GM12878 (cell line): ENCODE data around the gene ARL5C. TPM values are rescaled to one million over a fixed set of nuclear protein-coding genes. Genes with fewer than 3 reads are reported as not detected.

ENCODE experiments used
- ATAC-seq: fragments of 200-7000 bp; cut with Tn5 transposase; 3 replicates; pipeline ENCODE4 v1.9.1; 2020; ENCODE audit warnings: mild to moderate bottlenecking, moderate library complexity
- BruUV-seq: library from RNA; stranded (reverse); fragments of 400-500 nt; replicated peaks from 2 replicates; lab custom pipeline; 2021; lab: Mats Ljungman, UMichigan
- CTCF ChIA-PET: fragments of 300-600 bp; sonication (Branson Sonifier 250); formaldehyde crosslinking; extraction: SDS; loops from one replicate; lab custom pipeline; 2021; ENCODE audit warnings: inconsistent platforms; lab: Yijun Ruan, JAX
- POLR2A ChIA-PET: fragments of 350-600 bp; formaldehyde crosslinking; extraction: SDS; loops from one replicate; lab custom pipeline; 2021; ENCODE audit warnings: inconsistent platforms; lab: Charles Lee
- RAD21 ChIA-PET: fragments of 300-600 bp; sonication (Branson Sonifier 250); formaldehyde crosslinking; loops from one replicate; lab custom pipeline; 2023; ENCODE audit warnings: antibody characterized with exemption; ENCODE audit not compliant: unreplicated experiment; lab: Charles Lee
- SMC1A ChIA-PET: fragments of 300-600 bp; sonication (Branson Sonifier 250); formaldehyde crosslinking; loops from one replicate; lab custom pipeline; 2023; ENCODE audit not compliant: unreplicated experiment, uncharacterized antibody; lab: Charles Lee
- DNase-seq: peaks from one replicate; pipeline ENCODE4 v3.0.0-alpha.2; 2011; ENCODE audit warnings: low read depth, low spot score
- FAIRE-seq: peaks from 3 replicates; lab custom pipeline; 2011; peaks lifted over from hg19 to GRCh38; lab: Jason Lieb, UNC
- H2AFZ ChIP-seq: 2 replicates; pipeline ENCODE4 v1.6.0; 2011; ENCODE audit warnings: low read depth, low read length, control low read depth; ENCODE audit not compliant: control insufficient read depth
- H3K27ac ChIP-seq: 2 replicates; pipeline ENCODE4 v1.5.1; 2011; ENCODE audit warnings: control low read depth; ENCODE audit not compliant: control insufficient read depth, insufficient read depth
- H3K27me3 ChIP-seq, 2 experiments: replicated peaks in 1 of 2; 2 replicates each; pipeline versions ENCODE4 v1.6.0 to v1.6.1; 2011; ENCODE audit warnings: low read length in 1 of 2; ENCODE audit not compliant: control insufficient read depth in 2 of 2, insufficient read depth in 2 of 2
- H3K36me3 ChIP-seq, 2 experiments: 2 replicates each; pipeline ENCODE4 v1.5.1; 2011; ENCODE audit warnings: low read length in 1 of 2; ENCODE audit not compliant: control insufficient read depth in 2 of 2, insufficient read depth in 2 of 2
- H3K4me1 ChIP-seq: 2 replicates; pipeline ENCODE4 v1.6.1; 2011; ENCODE audit warnings: mild to moderate bottlenecking, low read length, moderate library complexity, mixed read lengths; ENCODE audit not compliant: control insufficient read depth, insufficient read depth
- H3K4me2 ChIP-seq: 2 replicates; pipeline ENCODE4 v1.6.0; 2011; ENCODE audit warnings: control low read depth; ENCODE audit not compliant: control insufficient read depth, insufficient read depth
- H3K4me3 ChIP-seq: fragments of 200-600 bp; sonication (generic); 2 replicates; pipeline ENCODE4 v1.5.1; 2016
- H3K79me2 ChIP-seq: 2 replicates; pipeline ENCODE4 v1.6.0; 2011; ENCODE audit warnings: low read length; ENCODE audit not compliant: control insufficient read depth, insufficient read depth
- H3K9ac ChIP-seq: 2 replicates; pipeline ENCODE4 v1.8.0; 2011; ENCODE audit warnings: low read length, control low read depth, mixed read lengths; ENCODE audit not compliant: control insufficient read depth, insufficient read depth
- H3K9me3 ChIP-seq: replicated peaks from 3 replicates; pipeline ENCODE4 v1.5.1; 2011; ENCODE audit warnings: mild to moderate bottlenecking, low read length; ENCODE audit not compliant: control insufficient read depth, insufficient read depth
- H4K20me1 ChIP-seq: 2 replicates; pipeline ENCODE4 v1.6.0; 2011; ENCODE audit not compliant: control insufficient read depth, insufficient read depth
- KLF5 ChIP-seq: fragments of 450-650 bp; IDR thresholded peaks from 2 replicates; pipeline ENCODE4 v1.6.1; 2014; ENCODE audit warnings: mild to moderate bottlenecking; ENCODE audit not compliant: partially characterized antibody
- MTA3 ChIP-seq: IDR thresholded peaks from 2 replicates; pipeline ENCODE4 v1.6.1; 2012; ENCODE audit warnings: low read length, inconsistent platforms, borderline replicate concordance
- PAX5 ChIP-seq: IDR thresholded peaks from 2 replicates; pipeline ENCODE4 v1.6.1; 2011; ENCODE audit warnings: low read depth, low read length, borderline replicate concordance
- SPI1 ChIP-seq: IDR thresholded peaks from 2 replicates; pipeline ENCODE4 v1.6.1; 2011; ENCODE audit warnings: low read depth, mild to moderate bottlenecking, low read length, moderate library complexity, borderline replicate concordance; ENCODE audit not compliant: insufficient read depth
- SRF ChIP-seq, 2 experiments: IDR thresholded peaks; 2 replicates each; pipeline ENCODE4 v1.6.1; 2011; ENCODE audit warnings: low read depth in 2 of 2, low read length in 2 of 2, mild to moderate bottlenecking in 1 of 2, moderate library complexity in 1 of 2
- TCF7 ChIP-seq: IDR thresholded peaks from 2 replicates; pipeline ENCODE4 v1.6.1; 2014; ENCODE audit warnings: antibody characterized with exemption, borderline replicate concordance
- WGBS: methylation state at CpG from one replicate; pipeline ENCODE4 v1.1.6; 2016; ENCODE audit warnings: low lambda C conversion rate; ENCODE audit not compliant: insufficient replicate concordance, insufficient coverage; ENCODE audit errors: missing lambda C conversion rate; 5-methylcytosine and 5-hydroxymethylcytosine counted together
- in situ Hi-C: fragments of 300-500 bp; cut with MboI; formaldehyde crosslinking; loops from 9 replicates; pipeline ENCODE4 v1.14.3; 2018; ENCODE audit warnings: mixed read lengths
- intact Hi-C: fragments of 100-400 bp; cut with micrococcal nuclease; formaldehyde crosslinking; loops from one replicate; pipeline ENCODE4 v1.14.2; 2022; ENCODE audit not compliant: unreplicated experiment
- polyA plus RNA-seq, 11 experiments: library from polyadenylated mRNA; depleted of rRNA in 4 of 11; unstranded in 6 of 11; stranded (reverse) in 5 of 11; fragments of >200 nt; fragmentation: Nextera tagmentation in 4 of 11; fragmentation: Illumina TruSeq in 1 of 11; extraction: Ambion mirVana in 4 of 11; extraction: Trizol in 1 of 11; gene quantifications; 1 replicate in 1 of 11; 2 replicates in 10 of 11; pipeline versions ENCODE4 v1.2.1 to v1.2.3, GENCODE V29; 2011 to 2016; ENCODE audit warnings: inconsistent platforms in 2 of 11, missing spikeins in 2 of 11, low read depth in 1 of 11
- total RNA-seq, 4 experiments: library from RNA; depleted of rRNA in 3 of 4; stranded (reverse); fragments of >200 nt in 3 of 4; fragmentation: Illumina TruSeq in 1 of 4; extraction: Trizol in 1 of 4; gene quantifications; 2 replicates each; pipeline versions ENCODE4 v1.2.1 to v1.2.3, GENCODE V29; 2013 to 2021
- TF ChIP-seq, protein P1 (sequence below): fragments of 450-650 bp; IDR thresholded peaks from 2 replicates; pipeline ENCODE4 v1.6.1; 2017; ENCODE audit warnings: mild to moderate bottlenecking, moderate library complexity

Gene ARL5C
- total and polyA plus RNA-seq, 10 of the 15 experiments (the other 5 are each of a cell fraction or from before 2014, with no cell fraction given), result not detected

DNA sequence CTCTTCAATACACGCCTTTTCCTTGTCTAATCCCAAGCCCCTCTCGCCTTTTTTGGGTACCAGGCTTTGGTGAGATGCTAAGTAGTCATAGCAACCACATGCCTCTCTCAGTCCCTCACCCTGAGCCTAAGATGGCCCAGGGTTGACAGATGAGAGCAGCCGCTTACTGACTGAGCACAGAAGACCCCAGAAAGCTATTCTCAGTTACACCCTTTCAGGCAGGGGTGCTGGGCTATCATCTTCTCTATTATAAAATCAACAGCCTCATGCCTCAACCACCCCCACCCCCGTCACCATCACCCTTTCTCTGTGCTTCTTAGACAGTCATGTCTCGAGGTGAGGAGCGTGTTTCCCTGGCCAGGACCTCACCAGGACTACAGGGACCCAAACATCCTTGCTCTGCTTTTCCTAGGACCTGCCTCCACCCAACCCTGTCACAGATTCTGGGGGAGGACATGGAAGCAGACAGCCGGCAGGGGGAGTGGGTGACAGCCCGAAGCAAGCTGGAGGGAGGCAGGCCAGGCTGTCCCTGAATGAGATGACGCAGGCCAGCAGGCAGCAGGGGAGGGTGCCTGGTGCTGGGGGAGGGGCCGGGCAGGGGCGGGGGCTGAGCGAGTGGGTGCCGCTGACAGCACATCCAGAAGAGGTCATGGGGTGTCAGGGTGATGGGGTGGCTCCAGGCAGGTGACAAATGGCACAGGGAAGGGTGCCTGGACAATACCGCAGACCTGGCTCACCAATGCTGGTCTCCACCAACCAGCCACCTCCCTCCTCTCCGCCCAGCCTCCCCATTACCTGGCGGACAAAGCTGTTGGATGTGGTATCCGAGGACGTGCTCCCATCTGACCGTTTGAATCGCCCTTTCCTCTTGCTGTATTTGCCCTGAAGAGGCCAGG, 28.4 kb upstream of the ARL5C start:
- H2AFZ ChIP-seq, result no peak overlapping the region
- H3K9ac ChIP-seq, result no peak overlapping the region
- FAIRE-seq (no peak), DNase-seq (no peak), ATAC-seq (no peak)
- SMC1A ChIA-PET, result interaction anchor here (0.9 kb wide), 1 partner anchor 30 kb away, joined by 3 read pairs; no protein-coding TSS in a partner anchor
- peaks cover 9% of the 10 kb centered on the region for H3K79me2 ChIP-seq
- peaks cover 14% of the 10 kb centered on the region for H3K4me1 ChIP-seq
- no peaks in the 10 kb centered on the region for H3K9me3 ChIP-seq
- CTCF ChIA-PET, result interaction anchor here (0.7 to 5.3 kb wide), 8 partner anchors 8 to 50 kb away, joined by 3 to 21 read pairs (median 8); partner anchors contain the start of gene ARL5C
- H3K4me3 ChIP-seq, result no peak overlapping the region
- no TSS peak for BruUV-seq
- RAD21 ChIA-PET, result no interaction called here
- H3K36me3 ChIP-seq, result peaks cover 0 to 6% of the 10 kb centered on the region in 2 experiments; a peak in 2 of 4 replicates
- H4K20me1 ChIP-seq, result no peaks in the 10 kb centered on the region
- in situ Hi-C loops (no loop called here), intact Hi-C loops (no loop called here)
- H3K27ac ChIP-seq, result no peak overlapping the region
- 0 out of 2 replicates have a peak overlapping the region, but pooled peaks have one; percentile 3 for H3K4me2 ChIP-seq
- POLR2A ChIA-PET, result interaction anchor here (0.5 to 2.0 kb wide), 3 partner anchors 13 to 42 kb away, joined by 3 to 9 read pairs (median 3); no protein-coding TSS in a partner anchor
- WGBS, result 90% methylated on average over 18 of the region's 20 CpGs
- no peak for TF ChIP-seq TCF7
- TF ChIP-seq SPI1, result no peak
- TF ChIP-seq SRF (IDR thresholded peaks at IDR 0.05; ENCODE audit: low read depth in 2 of 2, low read length in 2 of 2), result no peak
- no peak for TF ChIP-seq KLF5
- TF ChIP-seq MTA3, result no peak
- TF ChIP-seq, protein P1, sequence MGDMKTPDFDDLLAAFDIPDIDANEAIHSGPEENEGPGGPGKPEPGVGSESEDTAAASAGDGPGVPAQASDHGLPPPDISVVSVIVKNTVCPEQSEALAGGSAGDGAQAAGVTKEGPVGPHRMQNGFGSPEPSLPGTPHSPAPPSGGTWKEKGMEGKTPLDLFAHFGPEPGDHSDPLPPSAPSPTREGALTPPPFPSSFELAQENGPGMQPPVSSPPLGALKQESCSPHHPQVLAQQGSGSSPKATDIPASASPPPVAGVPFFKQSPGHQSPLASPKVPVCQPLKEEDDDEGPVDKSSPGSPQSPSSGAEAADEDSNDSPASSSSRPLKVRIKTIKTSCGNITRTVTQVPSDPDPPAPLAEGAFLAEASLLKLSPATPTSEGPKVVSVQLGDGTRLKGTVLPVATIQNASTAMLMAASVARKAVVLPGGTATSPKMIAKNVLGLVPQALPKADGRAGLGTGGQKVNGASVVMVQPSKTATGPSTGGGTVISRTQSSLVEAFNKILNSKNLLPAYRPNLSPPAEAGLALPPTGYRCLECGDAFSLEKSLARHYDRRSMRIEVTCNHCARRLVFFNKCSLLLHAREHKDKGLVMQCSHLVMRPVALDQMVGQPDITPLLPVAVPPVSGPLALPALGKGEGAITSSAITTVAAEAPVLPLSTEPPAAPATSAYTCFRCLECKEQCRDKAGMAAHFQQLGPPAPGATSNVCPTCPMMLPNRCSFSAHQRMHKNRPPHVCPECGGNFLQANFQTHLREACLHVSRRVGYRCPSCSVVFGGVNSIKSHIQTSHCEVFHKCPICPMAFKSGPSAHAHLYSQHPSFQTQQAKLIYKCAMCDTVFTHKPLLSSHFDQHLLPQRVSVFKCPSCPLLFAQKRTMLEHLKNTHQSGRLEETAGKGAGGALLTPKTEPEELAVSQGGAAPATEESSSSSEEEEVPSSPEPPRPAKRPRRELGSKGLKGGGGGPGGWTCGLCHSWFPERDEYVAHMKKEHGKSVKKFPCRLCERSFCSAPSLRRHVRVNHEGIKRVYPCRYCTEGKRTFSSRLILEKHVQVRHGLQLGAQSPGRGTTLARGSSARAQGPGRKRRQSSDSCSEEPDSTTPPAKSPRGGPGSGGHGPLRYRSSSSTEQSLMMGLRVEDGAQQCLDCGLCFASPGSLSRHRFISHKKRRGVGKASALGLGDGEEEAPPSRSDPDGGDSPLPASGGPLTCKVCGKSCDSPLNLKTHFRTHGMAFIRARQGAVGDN, result no peak
- no peak for TF ChIP-seq PAX5
- H3K27me3 ChIP-seq, result no peaks in the 10 kb centered on the region
